Islet of Langerhans (tissue), 1 donor: ENCODE results near the gene BCL2A1.
"Not testable (repeated sequence)": the region's sequence is repeated elsewhere in the genome, so short reads cannot be mapped to it uniquely, and the experiment has no call there.

Experiments
- FAIRE-seq: peaks from one replicate; lab custom pipeline; 2011; peaks lifted over from hg19 to GRCh38; lab: Jason Lieb, UNC

Gene BCL2A1

GRCh38 chr15:79989183-79989582 lies 18.2 kb upstream of the BCL2A1 start:
- no peak for FAIRE-seq

GRCh38 chr15:79988448-79989117 lies 17.6 kb upstream of the BCL2A1 start:
- no peak for FAIRE-seq

GRCh38 chr15:79987969-79988368 lies 17.0 kb upstream of the BCL2A1 start:
- no peak for FAIRE-seq

GRCh38 chr15:79987569-79987955 lies 16.6 kb upstream of the BCL2A1 start:
- no peak for FAIRE-seq

- FAIRE-seq, result no peak
Measured at GRCh38 chr15:79981831-79982455, 10.9 kb upstream of the BCL2A1 start.

GRCh38 chr15:79978655-79979514 lies 7.9 kb upstream of the BCL2A1 start:
- no peak for FAIRE-seq

GRCh38 chr15:79978260-79978654 lies 7.3 kb upstream of the BCL2A1 start:
- no peak for FAIRE-seq

- no peak for FAIRE-seq
Measured at GRCh38 chr15:79977431-79978054, 6.5 kb upstream of the BCL2A1 start.

- no peak for FAIRE-seq
Measured at GRCh38 chr15:79973456-79974195, 2.6 kb upstream of the BCL2A1 start.

- no peak for FAIRE-seq
Measured at GRCh38 chr15:79972863-79973262, 1.9 kb upstream of the BCL2A1 start.

- no peak for FAIRE-seq
Measured at GRCh38 chr15:79970181-79970580, 815 bp downstream of the BCL2A1 start.

GRCh38 chr15:79969146-79969545 lies 1.9 kb downstream of the BCL2A1 start:
- FAIRE-seq, result no peak

GRCh38 chr15:79967298-79968182 lies 3.5 kb downstream of the BCL2A1 start:
- FAIRE-seq, result no peak

GRCh38 chr15:79966634-79967297 lies 4.2 kb downstream of the BCL2A1 start:
- FAIRE-seq, result no peak

- no peak for FAIRE-seq
Measured at GRCh38 chr15:79965846-79966630, 5.0 kb downstream of the BCL2A1 start.

GRCh38 chr15:79964232-79964805 lies 6.7 kb downstream of the BCL2A1 start:
- FAIRE-seq, result no peak

GRCh38 chr15:79962921-79963320 lies 8.1 kb downstream of the BCL2A1 start:
- FAIRE-seq, result not testable (repeated sequence)

- FAIRE-seq, result no peak
Measured at GRCh38 chr15:79962178-79962577, 8.8 kb downstream of the BCL2A1 start.

GRCh38 chr15:79960502-79961212 lies 10.3 kb downstream of the BCL2A1 start:
- no peak for FAIRE-seq
